PC-3 (cell line): ENCODE data around the gene REEP6. TPM values are rescaled to one million over a fixed set of nuclear protein-coding genes. Genes with fewer than 3 reads are reported as not detected.

ENCODE experiments used
- ATAC-seq: fragments of 200-7000 bp; cut with Tn5 transposase; 2 replicates; pipeline ENCODE4 v1.9.1; 2020; ENCODE audit warnings: mild to moderate bottlenecking, moderate library complexity
- BruUV-seq: library from RNA; stranded (reverse); fragments of 400-500 nt; replicated peaks from 2 replicates; lab custom pipeline; 2021; lab: Mats Ljungman, UMichigan
- CTCF ChIA-PET: fragments of 300-600 bp; sonication (Branson Sonifier 250); formaldehyde crosslinking; loops from one replicate; lab custom pipeline; 2022; ENCODE audit warnings: antibody characterized with exemption; lab: Charles Lee
- POLR2A ChIA-PET: fragments of 300-600 bp; sonication (Branson Sonifier 250); formaldehyde crosslinking; loops from one replicate; lab custom pipeline; 2022; ENCODE audit warnings: antibody characterized with exemption; ENCODE audit not compliant: unreplicated experiment; lab: Charles Lee
- DNase-seq: peaks from one replicate; pipeline ENCODE4 v3.0.0-alpha.2; 2015
- H2AFZ ChIP-seq: fragments of 300-600 bp; sonication (generic); 2 replicates; pipeline ENCODE4 v1.6.0; 2016; ENCODE audit warnings: antibody characterized with exemption, low read length
- H3F3A ChIP-seq: fragments of 300-600 bp; sonication (generic); one replicate; pipeline ENCODE4 v1.6.0; 2017; ENCODE audit warnings: antibody characterized with exemption, low read length, control low read depth, mild to moderate bottlenecking; ENCODE audit not compliant: unreplicated experiment
- H3K27ac ChIP-seq: fragments of 300-600 bp; sonication (generic); 2 replicates; pipeline ENCODE4 v1.5.1; 2016; ENCODE audit warnings: mild to moderate bottlenecking, low read length
- H3K27me3 ChIP-seq: fragments of 300-600 bp; sonication (generic); 2 replicates; pipeline ENCODE4 v1.6.1; 2016; ENCODE audit warnings: low read length, mixed read lengths
- H3K36me3 ChIP-seq: fragments of 300-600 bp; sonication (generic); 2 replicates; pipeline ENCODE4 v1.6.1; 2016; ENCODE audit warnings: low read depth, mixed run types, low read length, mixed read lengths
- H3K4me1 ChIP-seq: fragments of 300-600 bp; sonication (generic); 2 replicates; pipeline ENCODE4 v1.5.1; 2016; ENCODE audit warnings: low read length; ENCODE audit not compliant: insufficient read depth
- H3K4me2 ChIP-seq: fragments of 300-600 bp; sonication (generic); 2 replicates; pipeline ENCODE4 v1.6.0; 2016; ENCODE audit warnings: low read length
- H3K4me3 ChIP-seq: fragments of 300-600 bp; sonication (generic); 2 replicates; pipeline ENCODE4 v1.5.1; 2016; ENCODE audit warnings: mild to moderate bottlenecking, low read length, mixed read lengths
- H3K79me2 ChIP-seq: fragments of 300-600 bp; sonication (generic); 2 replicates; pipeline ENCODE4 v1.6.1; 2017; ENCODE audit warnings: low read length, mixed read lengths
- H3K9ac ChIP-seq: fragments of 300-600 bp; sonication (generic); 2 replicates; pipeline ENCODE4 v1.6.0; 2016; ENCODE audit warnings: mild to moderate bottlenecking, low read length
- H3K9me2 ChIP-seq: fragments of 300-600 bp; sonication (generic); replicated peaks from 2 replicates; pipeline ENCODE4 v1.6.1; 2016; ENCODE audit warnings: mixed run types, low read length, mixed read lengths
- H3K9me3 ChIP-seq: fragments of 300-600 bp; sonication (generic); 2 replicates; pipeline ENCODE4 v1.6.1; 2016; ENCODE audit warnings: low read length, mixed read lengths
- H4K20me1 ChIP-seq: fragments of 300-600 bp; sonication (generic); 2 replicates; pipeline ENCODE4 v1.6.1; 2016; ENCODE audit warnings: low read length, mixed read lengths
- CTCF ChIP-seq: fragments of 300-600 bp; sonication (generic); conservative IDR thresholded peaks from 2 replicates; pipeline ENCODE4 v1.5.1; 2017; ENCODE audit warnings: antibody characterized with exemption, low read depth, mild to moderate bottlenecking, low read length
- EZH2 ChIP-seq: fragments of 300-600 bp; sonication (generic); IDR thresholded peaks from one replicate; pipeline ENCODE4 v1.6.1; 2017; ENCODE audit warnings: antibody characterized with exemption, mild to moderate bottlenecking, low read length; ENCODE audit not compliant: unreplicated experiment
- EZH2phosphoT487 ChIP-seq: fragments of 300-600 bp; sonication (generic); IDR thresholded peaks from 2 replicates; pipeline ENCODE4 v1.6.1; 2018; ENCODE audit warnings: mild to moderate bottlenecking, antibody characterized with exemption, low read length, borderline replicate concordance
- intact Hi-C: fragments of 100-400 bp; cut with micrococcal nuclease; formaldehyde crosslinking; loops from 2 replicates; pipeline ENCODE4 v1.9.0; 2023
- total RNA-seq: library from RNA; depleted of rRNA; stranded (reverse); fragments of >200 nt; gene quantifications from 2 replicates; pipeline ENCODE4 v1.2.3, GENCODE V29; 2014

REEP6 gene
- total RNA-seq, 1 experiment from 2014 or later: 27.2 TPM

- H3K9me2 ChIP-seq: no peaks in the 10 kb centered on the region
- no peaks in the 10 kb centered on the region for H3K27me3 ChIP-seq
- CTCF ChIA-PET: no interaction called here
- no peak overlapping the region for H3K4me2 ChIP-seq
- no peaks in the 10 kb centered on the region for H3K4me1 ChIP-seq
- no peaks in the 10 kb centered on the region for H3F3A ChIP-seq
- ATAC-seq (no peak), DNase-seq (no peak)
- no TSS peak for BruUV-seq
- H3K4me3 ChIP-seq: no peak overlapping the region
- no peak overlapping the region for H3K27ac ChIP-seq
- no peaks in the 10 kb centered on the region for H3K79me2 ChIP-seq
- POLR2A ChIA-PET: no interaction called here
- intact Hi-C loops: no loop called here
- H2AFZ ChIP-seq: no peak overlapping the region
- TF ChIP-seq EZH2 (no peak), CTCF (no peak), EZH2phosphoT487 (no peak)
- no peaks in the 10 kb centered on the region for H4K20me1 ChIP-seq
- H3K36me3 ChIP-seq: no peaks in the 10 kb centered on the region
- H3K9me3 ChIP-seq: no peaks in the 10 kb centered on the region
- no peak overlapping the region for H3K9ac ChIP-seq
Measured at GRCh38 chr19:1501200-1501595, 10.2 kb downstream of the REEP6 start.

GRCh38 chr19:1502433-1503088, 11.6 kb downstream of the REEP6 start:
- no peak overlapping the region for H2AFZ ChIP-seq
- H3K9me3 ChIP-seq: no peaks in the 10 kb centered on the region
- no peaks in the 10 kb centered on the region for H3K27me3 ChIP-seq
- H3K4me1 ChIP-seq: no peaks in the 10 kb centered on the region
- no peak overlapping the region for H3K9ac ChIP-seq
- DNase-seq (no peak), ATAC-seq (no peak)
- BruUV-seq: no TSS peak
- H3K36me3 ChIP-seq: no peaks in the 10 kb centered on the region
- intact Hi-C loops: no loop called here
- H3K79me2 ChIP-seq: no peaks in the 10 kb centered on the region
- TF ChIP-seq EZH2: no peak
- TF ChIP-seq EZH2phosphoT487: no peak
- no peak for TF ChIP-seq CTCF
- H3K27ac ChIP-seq: no peak overlapping the region
- H3K4me2 ChIP-seq: no peak overlapping the region
- H3K9me2 ChIP-seq: no peaks in the 10 kb centered on the region
- H3F3A ChIP-seq: no peaks in the 10 kb centered on the region
- no peak overlapping the region for H3K4me3 ChIP-seq
- H4K20me1 ChIP-seq: no peaks in the 10 kb centered on the region
- ChIA-PET POLR2A (no interaction called here), CTCF (no interaction called here)

- TF ChIP-seq CTCF (peak; percentile 70), EZH2phosphoT487 (no peak), EZH2 (no peak)
- no TSS peak for BruUV-seq
- peak overlapping the region; percentile 44 for H3K4me2 ChIP-seq
- intact Hi-C loops: no loop called here
- ChIA-PET CTCF (no interaction called here), POLR2A (no interaction called here)
- H3K36me3 ChIP-seq: no peaks in the 10 kb centered on the region
- H3K9me3 ChIP-seq: no peaks in the 10 kb centered on the region
- H3K79me2 ChIP-seq: no peaks in the 10 kb centered on the region
- no peaks in the 10 kb centered on the region for H3K9me2 ChIP-seq
- peak; percentile 21 for DNase-seq
- no peaks in the 10 kb centered on the region; the same call in 1 of the 2 replicates for H3K4me1 ChIP-seq
- H3K27me3 ChIP-seq: no peaks in the 10 kb centered on the region
- H3K9ac ChIP-seq: no peak overlapping the region
- H3K27ac ChIP-seq: no peak overlapping the region
- H4K20me1 ChIP-seq: no peaks in the 10 kb centered on the region
- no peak overlapping the region for H3K4me3 ChIP-seq
- H3F3A ChIP-seq: no peaks in the 10 kb centered on the region
- peak; percentile 12; the same call in 1 of the 2 replicates for ATAC-seq
- peak overlapping the region; percentile 61; the same call in 1 of the 2 replicates for H2AFZ ChIP-seq
Measured at GRCh38 chr19:1503089-1503924, 12.3 kb downstream of the REEP6 start.
